HepG2 (cell line): Measurements from ENCODE around the gene FDPS. TPM values are rescaled to one million over a fixed set of nuclear protein-coding genes. Genes with fewer than 3 reads are reported as not detected.

ENCODE experiments used
- BATF2 ChIP-seq: sonication (generic); formaldehyde crosslinking; IDR thresholded peaks from 2 replicates; pipeline ENCODE4 v1.8.0; 2022; ENCODE audit warnings: mild to moderate bottlenecking, missing genetic modification reagents, moderate library complexity
- CBX2 ChIP-seq, 2 experiments: fragments of 200-600 bp in 1 of 2; sonication (generic); formaldehyde crosslinking in 1 of 2; IDR thresholded peaks; 2 replicates each; pipeline versions ENCODE4 v1.7.0 to v1.8.1; 2018 to 2022; ENCODE audit warnings: low read depth in 2 of 2, low read length in 1 of 2, mild to moderate bottlenecking in 1 of 2, missing genetic modification reagents in 1 of 2
- DNMT3B ChIP-seq: conservative IDR thresholded peaks from 2 replicates; pipeline ENCODE4 v1.6.1; 2016; ENCODE audit warnings: missing biosample characterization, control low read depth
- EEA1 ChIP-seq: sonication (generic); formaldehyde crosslinking; IDR thresholded peaks from 2 replicates; pipeline ENCODE4 v1.5.1; 2020; ENCODE audit warnings: mild to moderate bottlenecking, missing genetic modification reagents, borderline replicate concordance
- FIP1L1 ChIP-seq: fragments of 200-400 bp; formaldehyde crosslinking; IDR thresholded peaks from 2 replicates; pipeline ENCODE4 v1.6.1; 2018; ENCODE audit warnings: low read depth, mild to moderate bottlenecking, low read length, moderate library complexity, borderline replicate concordance; ENCODE audit not compliant: insufficient read depth
- GFI1 ChIP-seq: sonication (generic); formaldehyde crosslinking; IDR thresholded peaks from 2 replicates; pipeline ENCODE4 v1.5.0; 2020; ENCODE audit warnings: missing genetic modification reagents, mild to moderate bottlenecking, borderline replicate concordance
- HOXA3 ChIP-seq: sonication (generic); formaldehyde crosslinking; IDR thresholded peaks from 2 replicates; pipeline ENCODE4 v1.5.0; 2020; ENCODE audit warnings: missing genetic modification reagents
- KDM2A ChIP-seq: sonication (generic); formaldehyde crosslinking; IDR thresholded peaks from 2 replicates; pipeline ENCODE4 v1.4.0; 2020; ENCODE audit warnings: low read depth, missing genetic modification reagents, borderline replicate concordance
- KLF11 ChIP-seq: IDR thresholded peaks from 2 replicates; pipeline ENCODE4 v1.6.1; 2016; ENCODE audit warnings: missing compliant biosample characterization
- MAFG ChIP-seq: sonication (generic); formaldehyde crosslinking; IDR thresholded peaks from 2 replicates; pipeline ENCODE4 v1.5.1; 2020; ENCODE audit warnings: mild to moderate bottlenecking, missing genetic modification reagents
- MNT ChIP-seq: fragments of 450-650 bp; IDR thresholded peaks from 2 replicates; pipeline ENCODE4 v1.6.1; 2016
- NFRKB ChIP-seq: fragments of 450-650 bp; IDR thresholded peaks from 2 replicates; pipeline ENCODE4 v1.6.1; 2017
- NR2F1 ChIP-seq, 2 experiments: fragments of 450-650 bp in 1 of 2; formaldehyde crosslinking in 1 of 2; IDR thresholded peaks; 2 replicates each; pipeline versions ENCODE4 v1.5.0 to v1.6.1; 2016 to 2020; ENCODE audit warnings: mild to moderate bottlenecking in 1 of 2, missing compliant biosample characterization in 1 of 2, missing genetic modification reagents in 1 of 2, moderate library complexity in 1 of 2
- SAP130 ChIP-seq: IDR thresholded peaks from 2 replicates; pipeline ENCODE4 v1.6.1; 2016; ENCODE audit warnings: low read depth
- TBP ChIP-seq: sonication (generic); formaldehyde crosslinking; IDR thresholded peaks from 2 replicates; pipeline ENCODE4 v1.5.0; 2020; ENCODE audit warnings: missing genetic modification reagents
- ZFP36 ChIP-seq: fragments of 150-350 bp; IDR thresholded peaks from 2 replicates; pipeline ENCODE4 v1.6.1; 2018; ENCODE audit warnings: borderline replicate concordance, low read length, low read depth; ENCODE audit not compliant: partially characterized antibody
- ZNF451 ChIP-seq: sonication (generic); formaldehyde crosslinking; IDR thresholded peaks from 2 replicates; pipeline ENCODE4 v1.5.0; 2020; ENCODE audit warnings: mild to moderate bottlenecking, missing genetic modification reagents
- ZNF484 ChIP-seq: sonication (generic); formaldehyde crosslinking; IDR thresholded peaks from 2 replicates; pipeline ENCODE4 v1.5.1; 2020; ENCODE audit warnings: mild to moderate bottlenecking, low read depth, missing genetic modification reagents, borderline replicate concordance
- ZNF530 ChIP-seq: sonication (generic); formaldehyde crosslinking; IDR thresholded peaks from 2 replicates; pipeline ENCODE4 v1.5.0; 2020; ENCODE audit warnings: low read depth, mild to moderate bottlenecking, missing genetic modification reagents
- ZNF619 ChIP-seq: sonication (generic); formaldehyde crosslinking; IDR thresholded peaks from 2 replicates; pipeline ENCODE4 v1.4.0; 2020; ENCODE audit warnings: mild to moderate bottlenecking, missing genetic modification reagents
- ZNF639 ChIP-seq: conservative IDR thresholded peaks from 2 replicates; pipeline ENCODE4 v1.6.1; 2018; ENCODE audit warnings: missing genetic modification reagents
- ZNF672 ChIP-seq: sonication (generic); formaldehyde crosslinking; IDR thresholded peaks from 2 replicates; pipeline ENCODE4 v1.8.1; 2022; ENCODE audit warnings: missing genetic modification reagents
- ZNF775 ChIP-seq: sonication (generic); formaldehyde crosslinking; IDR thresholded peaks from 2 replicates; pipeline ENCODE4 v1.4.0; 2020; ENCODE audit warnings: missing genetic modification reagents, mild to moderate bottlenecking, moderate library complexity, borderline replicate concordance
- ZNF776 ChIP-seq: sonication (generic); formaldehyde crosslinking; IDR thresholded peaks from 2 replicates; pipeline ENCODE4 v1.4.0; 2020; ENCODE audit warnings: mild to moderate bottlenecking, missing genetic modification reagents
- ZSCAN20 ChIP-seq: sonication (generic); formaldehyde crosslinking; IDR thresholded peaks from 2 replicates; pipeline ENCODE4 v1.4.0; 2020; ENCODE audit warnings: missing genetic modification reagents, mild to moderate bottlenecking, borderline replicate concordance
- ZSCAN9 ChIP-seq: IDR thresholded peaks from 2 replicates; pipeline ENCODE4 v1.6.1; 2016; ENCODE audit warnings: borderline replicate concordance
- polyA plus RNA-seq, 8 experiments: library from polyadenylated mRNA; depleted of rRNA in 3 of 8; stranded (reverse) in 7 of 8; unstranded in 1 of 8; fragments of >200 nt; fragmentation: Illumina TruSeq in 4 of 8; extraction: Trizol in 4 of 8; gene quantifications; 2 replicates each; pipeline versions ENCODE4 v1.2.1 to v1.2.3, GENCODE V29; 2011 to 2016; ENCODE audit warnings: low read depth in 4 of 8, missing spikeins in 1 of 8, mixed read lengths in 1 of 8; ENCODE audit not compliant: insufficient read depth in 1 of 8
- total RNA-seq, 5 experiments: library from RNA; depleted of rRNA; stranded (reverse); fragments of >200 nt; fragmentation: Illumina TruSeq; extraction: Trizol; gene quantifications; 2 replicates each; pipeline ENCODE4 v1.2.3, GENCODE V29; 2016; ENCODE audit warnings: low read depth in 1 of 5

The FDPS gene
- total and polyA plus RNA-seq, 2 of the 13 experiments (the other 11 are each of a cell fraction or from before 2014, with no cell fraction given): 264 to 519 TPM

GRCh38 chr1:155277070-155277901, 31.4 kb upstream of the FDPS start, which contains the start of gene HCN3 (continued):
- no peak for TF ChIP-seq TBP (CRISPR knock-in tag)
- TF ChIP-seq MNT: no peak
- TF ChIP-seq GFI1 (CRISPR knock-in tag): no peak; the same call in 1 of the 2 replicates
- TF ChIP-seq KLF11 (CRISPR knock-in tag): no peak
- TF ChIP-seq EEA1 (CRISPR knock-in tag): no peak
- TF ChIP-seq ZNF451 (CRISPR knock-in tag): no peak
- no peak for TF ChIP-seq ZNF672 (CRISPR knock-in tag)
- no peak for TF ChIP-seq MAFG (CRISPR knock-in tag)
- TF ChIP-seq SAP130 (CRISPR knock-in tag): peak; percentile 93
- no peak for TF ChIP-seq ZNF530 (CRISPR knock-in tag)
- no peak; the same call in 1 of the 2 replicates for TF ChIP-seq ZNF619
- TF ChIP-seq ZNF776 (CRISPR knock-in tag): no peak; the same call in 1 of the 2 replicates
- TF ChIP-seq CBX2 (IDR thresholded peaks at IDR 0.05; ENCODE audit: low read depth, low read length): no peak
- TF ChIP-seq CBX2 (CRISPR knock-in tag; IDR thresholded peaks at IDR 0.05; ENCODE audit: low read depth): no peak
- TF ChIP-seq ZSCAN20 (CRISPR knock-in tag): no peak
- peak; percentile 43 for TF ChIP-seq HOXA3 (CRISPR knock-in tag)
- TF ChIP-seq FIP1L1: no peak
- TF ChIP-seq ZNF484 (CRISPR knock-in tag): no peak
- no peak for TF ChIP-seq ZFP36
- 0 out of 2 replicates have a peak, but pooled peaks have one; percentile 16 for TF ChIP-seq ZSCAN9 (CRISPR knock-in tag)
- peak; percentile 32; the same call in 1 of the 2 replicates for TF ChIP-seq KDM2A (CRISPR knock-in tag)
- no peak for TF ChIP-seq DNMT3B (CRISPR knock-in tag)
- no peak for TF ChIP-seq BATF2 (CRISPR knock-in tag)
- TF ChIP-seq NR2F1 (CRISPR knock-in tag; IDR thresholded peaks at IDR 0.05): no peak
- TF ChIP-seq NFRKB: no peak
- peak; percentile 31; the same call in 1 of the 2 replicates for TF ChIP-seq ZNF639 (CRISPR knock-in tag)
- no peak for TF ChIP-seq ZNF775 (CRISPR knock-in tag)
